HepG2 (cell line): ENCODE results near the gene RGSL1. TPM values are rescaled to one million over a fixed set of nuclear protein-coding genes. Genes with fewer than 3 reads are reported as not detected.

Source experiments
- ATAC-seq: fragments of 200-7000 bp; cut with Tn5 transposase; 3 replicates; pipeline ENCODE4 v1.9.1; 2020; ENCODE audit warnings: mild to moderate bottlenecking, moderate library complexity
- BruUV-seq: library from RNA; stranded (reverse); fragments of 400-500 nt; replicated peaks from 2 replicates; lab custom pipeline; 2021; lab: Mats Ljungman, UMichigan
- CTCF ChIA-PET: fragments of 300-600 bp; formaldehyde crosslinking; extraction: SDS; loops from one replicate; lab custom pipeline; 2021; ENCODE audit warnings: low total read pairs, inconsistent platforms, low intra/inter-chr PET ratio; lab: Yijun Ruan, JAX
- POLR2A ChIA-PET: fragments of 350-600 bp; sonication (Branson Sonifier 250); formaldehyde crosslinking; loops from one replicate; lab custom pipeline; 2020; ENCODE audit warnings: antibody characterized with exemption, inconsistent platforms; lab: Yijun Ruan, JAX
- DNase-seq: peaks from one replicate; pipeline ENCODE4 v3.0.0-alpha.2; 2015; ENCODE audit warnings: low spot score
- FAIRE-seq: peaks from 3 replicates; lab custom pipeline; 2011; peaks lifted over from hg19 to GRCh38; lab: Jason Lieb, UNC
- H2AFZ ChIP-seq: one replicate; pipeline ENCODE4 v1.6.1; 2011; ENCODE audit warnings: low read length, inconsistent platforms
- H3K27ac ChIP-seq: fragments of 300-600 bp; 3 replicates; pipeline ENCODE4 v1.8.0; 2011; ENCODE audit warnings: mixed run types, mild to moderate bottlenecking, mixed read lengths, low read length, inconsistent platforms; ENCODE audit not compliant: insufficient read depth; ENCODE audit errors: extremely low read length
- H3K27me3 ChIP-seq, 2 experiments: fragments of 200-600 bp in 1 of 2; 2 replicates in 1 of 2; 3 replicates in 1 of 2; pipeline versions ENCODE4 v1.6.0 to v1.8.0; 2011; ENCODE audit warnings: low read length in 2 of 2, mild to moderate bottlenecking in 2 of 2, moderate library complexity in 2 of 2, inconsistent platforms in 1 of 2; ENCODE audit not compliant: insufficient read depth in 2 of 2, control insufficient read depth in 1 of 2
- H3K36me3 ChIP-seq, 2 experiments: fragments of 200-600 bp in 1 of 2; replicated peaks in 1 of 2; 2 replicates in 1 of 2; 3 replicates in 1 of 2; pipeline versions ENCODE4 v1.5.1 to v1.8.0; 2011; ENCODE audit warnings: low read length in 2 of 2, inconsistent platforms in 1 of 2; ENCODE audit not compliant: insufficient read depth in 2 of 2, control insufficient read depth in 1 of 2
- H3K4me1 ChIP-seq: 2 replicates; pipeline ENCODE4 v1.5.1; 2012; ENCODE audit warnings: low read length, inconsistent platforms; ENCODE audit not compliant: insufficient read depth
- H3K4me2 ChIP-seq: 2 replicates; pipeline ENCODE4 v1.6.0; 2011; ENCODE audit warnings: low read depth, low read length, inconsistent platforms
- H3K4me3 ChIP-seq, 3 experiments: fragments of 200-600 bp in 1 of 3; sonication (generic), shearing (Covaris generic) in 1 of 3; replicated peaks in 1 of 3; 2 replicates each; pipeline ENCODE4 v1.5.1; 2011 to 2016; ENCODE audit warnings: low read length in 3 of 3, inconsistent platforms in 2 of 3, low read depth in 2 of 3, mild to moderate bottlenecking in 2 of 3, control low read depth in 1 of 3, mixed read lengths in 1 of 3; ENCODE audit not compliant: insufficient read depth in 1 of 3
- H3K79me2 ChIP-seq: one replicate; pipeline ENCODE4 v1.6.1; 2011; ENCODE audit warnings: low read length, inconsistent platforms; ENCODE audit not compliant: insufficient read depth
- H3K9ac ChIP-seq: 2 replicates; pipeline ENCODE4 v1.6.0; 2011; ENCODE audit warnings: mild to moderate bottlenecking, low read depth, low read length, inconsistent platforms; ENCODE audit not compliant: insufficient read depth
- H3K9me3 ChIP-seq: 2 replicates; pipeline ENCODE4 v1.5.1; 2012; ENCODE audit warnings: mild to moderate bottlenecking, low read length
- H4K20me1 ChIP-seq: 2 replicates; pipeline ENCODE4 v1.6.0; 2011; ENCODE audit warnings: inconsistent platforms, mild to moderate bottlenecking, low read length, moderate library complexity; ENCODE audit not compliant: insufficient read depth
- GATA4 ChIP-seq: sonication (generic); IDR thresholded peaks from 2 replicates; pipeline ENCODE4 v1.6.1; 2016; ENCODE audit warnings: antibody characterized with exemption, low read depth, borderline replicate concordance
- SMARCC2 ChIP-seq: fragments of 450-650 bp; IDR thresholded peaks from 2 replicates; pipeline ENCODE4 v1.6.1; 2017; ENCODE audit warnings: antibody characterized with exemption, mild to moderate bottlenecking
- WGBS: methylation state at CpG from one replicate; pipeline ENCODE4 v1.1.6; 2017; ENCODE audit warnings: low lambda C conversion rate; 5-methylcytosine and 5-hydroxymethylcytosine counted together
- in situ Hi-C: cut with HindIII; loops from 2 replicates; pipeline ENCODE4 v1.10.0; 2017; ENCODE audit warnings: low pct_unique_long_range_greater_than_20kb; ENCODE audit not compliant: extremely low pct_ligation_motif_present
- intact Hi-C: fragments of 100-400 bp; cut with micrococcal nuclease; formaldehyde crosslinking; loops from one replicate; pipeline ENCODE4 v1.10.0; 2022; ENCODE audit not compliant: unreplicated experiment
- polyA plus RNA-seq, 8 experiments: library from polyadenylated mRNA; depleted of rRNA in 3 of 8; stranded (reverse) in 7 of 8; unstranded in 1 of 8; fragments of >200 nt; fragmentation: Illumina TruSeq in 4 of 8; extraction: Trizol in 4 of 8; gene quantifications; 2 replicates each; pipeline versions ENCODE4 v1.2.1 to v1.2.3, GENCODE V29; 2011 to 2016; ENCODE audit warnings: low read depth in 4 of 8, missing spikeins in 1 of 8, mixed read lengths in 1 of 8; ENCODE audit not compliant: insufficient read depth in 1 of 8
- total RNA-seq, 5 experiments: library from RNA; depleted of rRNA; stranded (reverse); fragments of >200 nt; fragmentation: Illumina TruSeq; extraction: Trizol; gene quantifications; 2 replicates each; pipeline ENCODE4 v1.2.3, GENCODE V29; 2016; ENCODE audit warnings: low read depth in 1 of 5
- TF ChIP-seq, protein P1 (sequence below): sonication (generic); formaldehyde crosslinking; IDR thresholded peaks from 2 replicates; pipeline ENCODE4 v1.4.0; 2020; ENCODE audit warnings: mild to moderate bottlenecking, missing genetic modification reagents

RGSL1 gene
- total and polyA plus RNA-seq, 2 of the 13 experiments (the other 11 are each of a cell fraction or from before 2014, with no cell fraction given), result not detected

DNA sequence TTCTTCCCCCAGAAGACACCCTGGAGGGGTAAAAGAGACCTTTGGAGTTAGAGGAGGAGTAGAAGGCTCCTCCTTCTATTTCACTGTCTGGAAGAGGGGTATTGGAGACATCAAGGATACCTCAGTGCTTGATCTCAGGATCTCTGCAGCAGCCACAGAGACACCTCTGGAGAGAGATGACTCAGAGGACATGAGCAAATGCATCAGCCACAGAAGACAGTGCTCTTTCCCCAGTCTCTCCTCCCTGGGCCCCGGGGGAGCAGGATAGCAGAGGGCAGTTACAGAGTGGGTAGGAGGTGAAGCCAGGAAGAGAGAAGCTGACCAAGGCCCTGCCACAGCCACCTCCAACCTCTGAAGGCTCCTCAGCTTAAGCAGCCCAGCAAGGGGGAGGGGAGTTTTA, 34.2 kb upstream of the RGSL1 start:
- H2AFZ ChIP-seq, result no peak overlapping the region
- ATAC-seq (no peak), DNase-seq (no peak)
- no peaks in the 10 kb centered on the region for H3K9me3 ChIP-seq
- in situ Hi-C loops, result no loop called here
- POLR2A ChIA-PET, result no interaction called here
- intact Hi-C loops, result no loop called here
- TF ChIP-seq GATA4, result no peak
- no peak for TF ChIP-seq SMARCC2
- TF ChIP-seq, protein P1, sequence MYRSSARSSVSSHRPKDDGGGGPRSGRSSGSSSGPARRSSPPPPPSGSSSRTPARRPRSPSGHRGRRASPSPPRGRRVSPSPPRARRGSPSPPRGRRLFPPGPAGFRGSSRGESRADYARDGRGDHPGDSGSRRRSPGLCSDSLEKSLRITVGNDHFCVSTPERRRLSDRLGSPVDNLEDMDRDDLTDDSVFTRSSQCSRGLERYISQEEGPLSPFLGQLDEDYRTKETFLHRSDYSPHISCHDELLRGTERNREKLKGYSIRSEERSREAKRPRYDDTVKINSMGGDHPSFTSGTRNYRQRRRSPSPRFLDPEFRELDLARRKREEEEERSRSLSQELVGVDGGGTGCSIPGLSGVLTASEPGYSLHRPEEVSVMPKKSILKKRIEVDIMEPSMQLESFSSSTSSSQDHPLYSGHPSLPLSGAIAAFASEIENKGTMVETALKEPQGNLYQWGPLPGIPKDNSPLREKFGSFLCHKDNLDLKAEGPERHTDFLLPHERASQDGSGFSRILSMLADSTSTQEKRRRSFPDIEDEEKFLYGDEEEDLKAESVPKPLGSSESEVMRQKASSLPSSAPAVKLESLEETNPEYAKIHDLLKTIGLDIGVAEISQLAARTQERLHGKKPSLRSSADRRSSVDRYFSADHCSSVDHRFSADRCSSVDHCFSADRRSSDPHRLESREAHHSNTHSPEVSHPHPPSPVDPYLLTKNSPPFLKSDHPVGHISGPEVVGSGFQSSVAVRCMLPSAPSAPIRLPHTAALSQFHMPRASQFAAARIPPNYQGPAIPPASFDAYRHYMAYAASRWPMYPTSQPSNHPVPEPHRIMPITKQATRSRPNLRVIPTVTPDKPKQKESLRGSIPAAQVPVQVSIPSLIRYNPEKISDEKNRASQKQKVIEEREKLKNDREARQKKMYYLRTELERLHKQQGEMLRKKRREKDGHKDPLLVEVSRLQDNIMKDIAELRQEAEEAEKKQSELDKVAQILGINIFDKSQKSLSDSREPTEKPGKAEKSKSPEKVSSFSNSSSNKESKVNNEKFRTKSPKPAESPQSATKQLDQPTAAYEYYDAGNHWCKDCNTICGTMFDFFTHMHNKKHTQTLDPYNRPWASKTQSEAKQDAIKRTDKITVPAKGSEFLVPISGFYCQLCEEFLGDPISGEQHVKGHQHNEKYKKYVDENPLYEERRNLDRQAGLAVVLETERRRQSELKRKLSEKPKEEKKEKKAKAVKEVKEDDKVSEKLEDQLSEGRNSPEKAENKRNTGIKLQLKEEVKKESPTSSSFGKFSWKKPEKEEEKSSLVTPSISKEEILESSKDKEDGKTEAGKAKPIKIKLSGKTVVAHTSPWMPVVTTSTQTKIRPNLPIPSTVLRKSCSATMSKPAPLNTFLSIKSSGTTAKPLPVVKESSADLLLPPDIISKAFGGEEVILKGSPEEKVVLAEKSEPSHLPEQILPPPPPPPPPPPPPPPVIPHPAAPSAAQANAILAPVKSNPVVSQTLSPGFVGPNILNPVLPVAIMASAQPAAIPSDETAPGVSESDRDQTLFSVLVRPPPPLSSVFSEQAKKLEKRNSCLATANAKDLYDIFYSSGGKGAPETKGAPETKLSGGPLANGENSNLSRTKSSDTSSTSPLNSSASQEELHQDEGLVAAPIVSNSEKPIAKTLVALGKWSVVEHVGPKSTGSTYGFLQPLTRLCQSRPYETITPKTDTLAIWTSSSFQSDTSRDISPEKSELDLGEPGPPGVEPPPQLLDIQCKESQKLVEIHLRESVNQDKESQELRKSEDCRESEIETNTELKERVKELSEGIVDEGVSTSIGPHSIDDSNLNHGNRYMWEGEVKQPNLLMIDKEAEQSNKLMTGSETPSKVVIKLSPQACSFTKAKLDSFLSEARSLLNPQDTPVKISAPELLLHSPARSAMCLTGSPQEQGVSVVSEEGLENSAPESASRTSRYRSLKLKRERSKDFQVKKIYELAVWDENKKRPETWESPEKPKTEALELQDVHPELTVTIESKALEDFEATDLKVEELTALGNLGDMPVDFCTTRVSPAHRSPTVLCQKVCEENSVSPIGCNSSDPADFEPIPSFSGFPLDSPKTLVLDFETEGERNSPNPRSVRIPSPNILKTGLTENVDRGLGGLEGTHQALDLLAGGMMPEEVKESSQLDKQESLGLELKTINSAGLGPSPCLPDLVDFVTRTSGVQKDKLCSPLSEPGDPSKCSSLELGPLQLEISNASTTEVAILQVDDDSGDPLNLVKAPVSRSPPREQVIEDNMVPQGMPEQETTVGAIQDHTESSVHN (CRISPR knock-in tag), result no peak
- TF ChIP-seq, all 625 proteins: peak for 0
- Histone ChIP-seq H3K9ac (no peak overlapping the region), H3K36me3 (no peaks in the 10 kb centered on the region), H3K27ac (no peak overlapping the region), H3K4me3 (no peak overlapping the region), H3K79me2 (no peaks in the 10 kb centered on the region), H3K4me1 (no peaks in the 10 kb centered on the region), H3K4me2 (no peak overlapping the region), H3K27me3 (peaks cover 0 to 5% of the 10 kb centered on the region in 2 experiments; a peak in 1 of 5 replicates), H4K20me1 (no peaks in the 10 kb centered on the region)
- WGBS, result 0% methylated on average over 1 of the region's 1 CpG
- BruUV-seq, result no TSS peak
- CTCF ChIA-PET, result no interaction called here
- no peak for FAIRE-seq
